Neuronal stem cell (in vitro differentiated cells): ENCODE measurements around the gene THADA.

Experiments
- DNase-seq: peaks from one replicate; pipeline ENCODE4 v3.0.0-alpha.2; 2013; ENCODE audit warnings: low spot score
- H2AFZ ChIP-seq: one replicate; pipeline ENCODE4 v1.6.1; 2013; ENCODE audit warnings: mild to moderate bottlenecking, low read length, inconsistent platforms
- H2AK5ac ChIP-seq: 2 replicates; pipeline ENCODE4 v1.6.1; 2013; ENCODE audit warnings: low read depth, mild to moderate bottlenecking, inconsistent platforms, low read length, moderate library complexity, mixed read lengths
- H2BK120ac ChIP-seq: 2 replicates; pipeline ENCODE4 v1.6.1; 2013; ENCODE audit warnings: low read depth, mild to moderate bottlenecking, inconsistent platforms, low read length, moderate library complexity, mixed read lengths
- H2BK12ac ChIP-seq: one replicate; pipeline ENCODE4 v1.6.1; 2013; ENCODE audit warnings: low read length, inconsistent platforms
- H2BK15ac ChIP-seq: 2 replicates; pipeline ENCODE4 v1.6.1; 2013; ENCODE audit warnings: mild to moderate bottlenecking, low read length, inconsistent platforms, mixed read lengths
- H2BK5ac ChIP-seq: one replicate; pipeline ENCODE4 v1.6.1; 2013; ENCODE audit warnings: inconsistent platforms, mild to moderate bottlenecking, low read length, moderate library complexity
- H3K14ac ChIP-seq: one replicate; pipeline ENCODE4 v1.6.1; 2013; ENCODE audit warnings: low read length, inconsistent platforms
- H3K18ac ChIP-seq: 2 replicates; pipeline ENCODE4 v1.6.1; 2013; ENCODE audit warnings: low read length, inconsistent platforms
- H3K23ac ChIP-seq: 2 replicates; pipeline ENCODE4 v1.6.1; 2013; ENCODE audit warnings: low read depth, mild to moderate bottlenecking, mixed read lengths, low read length, inconsistent platforms; ENCODE audit not compliant: poor library complexity
- H3K27ac ChIP-seq: replicated peaks from 3 replicates; pipeline ENCODE4 v1.5.1; 2013; ENCODE audit warnings: low read length, inconsistent platforms
- H3K27me3 ChIP-seq, 3 experiments: 2 replicates each; pipeline ENCODE4 v1.6.1; 2013; ENCODE audit warnings: low read length in 3 of 3, mild to moderate bottlenecking in 2 of 3, inconsistent platforms in 1 of 3, low read depth in 1 of 3, mixed read lengths in 1 of 3, moderate library complexity in 1 of 3; ENCODE audit not compliant: control insufficient read depth in 3 of 3, insufficient read depth in 3 of 3
- H3K36me3 ChIP-seq, 2 donors: replicated peaks in 1 of 2; 2 replicates each; pipeline ENCODE4 v1.6.1; 2013; ENCODE audit warnings: low read length in 2 of 2; ENCODE audit not compliant: control insufficient read depth in 2 of 2, insufficient read depth in 2 of 2
- H3K4ac ChIP-seq: 2 replicates; pipeline ENCODE4 v1.6.1; 2013; ENCODE audit warnings: inconsistent platforms, mild to moderate bottlenecking, low read length, moderate library complexity
- H3K4me1 ChIP-seq, 2 donors: 1 replicate in 1 of 2; 2 replicates in 1 of 2; pipeline ENCODE4 v1.6.1; 2013; ENCODE audit warnings: low read length in 2 of 2, low read depth in 1 of 2; ENCODE audit not compliant: control insufficient read depth in 2 of 2, insufficient read depth in 1 of 2
- H3K4me2 ChIP-seq: one replicate; pipeline ENCODE4 v1.6.1; 2013; ENCODE audit warnings: mild to moderate bottlenecking, low read length, inconsistent platforms; ENCODE audit not compliant: insufficient read depth, poor library complexity, severe bottlenecking
- H3K4me3 ChIP-seq, 2 donors: 2 replicates each; pipeline ENCODE4 v1.5.1; 2013; ENCODE audit warnings: low read length in 2 of 2, mild to moderate bottlenecking in 2 of 2, inconsistent platforms in 1 of 2, moderate library complexity in 1 of 2
- H3K79me1 ChIP-seq: one replicate; pipeline ENCODE4 v1.6.1; 2013; ENCODE audit warnings: low read depth, mild to moderate bottlenecking, inconsistent platforms, low read length, moderate library complexity
- H3K9ac ChIP-seq: one replicate; pipeline ENCODE4 v1.6.1; 2013; ENCODE audit warnings: mild to moderate bottlenecking, low read depth, low read length, inconsistent platforms; ENCODE audit not compliant: poor library complexity
- H3K9me3 ChIP-seq, 2 donors: replicated peaks in 1 of 2; 2 replicates each; pipeline versions ENCODE3 to v1.6.1; 2013; ENCODE audit warnings: low read length in 2 of 2, mild to moderate bottlenecking in 2 of 2, inconsistent platforms in 1 of 2, low read depth in 1 of 2, mixed read lengths in 1 of 2, moderate library complexity in 1 of 2; ENCODE audit not compliant: control insufficient read depth in 2 of 2, insufficient read depth in 1 of 2
- H4K8ac ChIP-seq: one replicate; pipeline ENCODE4 v1.6.1; 2013; ENCODE audit warnings: low read depth, mild to moderate bottlenecking, inconsistent platforms, low read length, moderate library complexity
- H4K91ac ChIP-seq: one replicate; pipeline ENCODE4 v1.6.1; 2013; ENCODE audit warnings: low read length, low read depth, mild to moderate bottlenecking, inconsistent platforms; ENCODE audit not compliant: poor library complexity
- WGBS, 2 donors: extraction: QIAGEN DNeasy Blood & Tissue Kit; methylation state at CpG; one replicate each; pipeline ENCODE4 v1.1.7; 2013; ENCODE audit warnings: missing lambda C conversion rate in 2 of 2, mixed read lengths in 1 of 2; ENCODE audit not compliant: insufficient read length in 2 of 2, insufficient replicate concordance in 1 of 2; ENCODE audit errors: extremely low coverage in 2 of 2; 5-methylcytosine and 5-hydroxymethylcytosine counted together

Gene THADA

DNA sequence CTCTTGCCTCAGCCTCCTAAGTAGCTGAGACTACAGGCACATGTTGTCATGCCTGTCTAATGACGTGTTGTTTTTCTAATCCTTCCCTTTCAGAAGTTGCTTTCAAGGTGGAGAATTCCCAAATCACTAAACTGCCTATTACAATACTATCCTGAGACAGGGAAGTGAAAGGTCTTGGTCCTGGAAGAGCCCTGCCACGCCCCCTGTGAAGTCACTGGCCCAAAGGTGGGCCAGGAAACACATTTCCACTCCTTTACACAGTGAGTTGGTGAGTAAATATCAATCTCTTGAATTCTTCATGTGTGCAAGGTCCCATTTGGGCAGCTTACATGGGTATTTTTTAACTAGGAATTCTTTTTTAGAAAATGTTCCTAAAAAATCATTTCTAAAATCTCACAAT is 150.1 kb downstream of the THADA start:
- H3K9me3 ChIP-seq, result peaks cover 0 to 2% of the 10 kb centered on the region in 2 donors
- no peak for DNase-seq
- H3K4me1 ChIP-seq, result peaks cover 6 to 8% of the 10 kb centered on the region in 2 donors
- no peaks in the 10 kb centered on the region for H3K79me1 ChIP-seq
- no peak overlapping the region for H4K8ac ChIP-seq
- no peak overlapping the region for H2AK5ac ChIP-seq
- H2BK15ac ChIP-seq, result no peak overlapping the region
- H3K36me3 ChIP-seq, result no peaks in the 10 kb centered on the region
- WGBS, 2 donors, result no CpG with 5 or more reads among the region's 2 CpGs
- H4K91ac ChIP-seq, result no peak overlapping the region
- H3K14ac ChIP-seq, result no peak overlapping the region
- no peak overlapping the region for H3K4ac ChIP-seq
- no peak overlapping the region for H3K9ac ChIP-seq
- H3K4me3 ChIP-seq, result no peak overlapping the region
- H3K27ac ChIP-seq, result no peak overlapping the region
- no peak overlapping the region for H3K4me2 ChIP-seq
- H2AFZ ChIP-seq, result peak overlapping the region; percentile 50
- H2BK12ac ChIP-seq, result no peak overlapping the region
- H2BK120ac ChIP-seq, result no peak overlapping the region
- H3K18ac ChIP-seq, result no peak overlapping the region
- no peaks in the 10 kb centered on the region for H3K27me3 ChIP-seq
- no peak overlapping the region for H3K23ac ChIP-seq
- no peak overlapping the region for H2BK5ac ChIP-seq

DNA sequence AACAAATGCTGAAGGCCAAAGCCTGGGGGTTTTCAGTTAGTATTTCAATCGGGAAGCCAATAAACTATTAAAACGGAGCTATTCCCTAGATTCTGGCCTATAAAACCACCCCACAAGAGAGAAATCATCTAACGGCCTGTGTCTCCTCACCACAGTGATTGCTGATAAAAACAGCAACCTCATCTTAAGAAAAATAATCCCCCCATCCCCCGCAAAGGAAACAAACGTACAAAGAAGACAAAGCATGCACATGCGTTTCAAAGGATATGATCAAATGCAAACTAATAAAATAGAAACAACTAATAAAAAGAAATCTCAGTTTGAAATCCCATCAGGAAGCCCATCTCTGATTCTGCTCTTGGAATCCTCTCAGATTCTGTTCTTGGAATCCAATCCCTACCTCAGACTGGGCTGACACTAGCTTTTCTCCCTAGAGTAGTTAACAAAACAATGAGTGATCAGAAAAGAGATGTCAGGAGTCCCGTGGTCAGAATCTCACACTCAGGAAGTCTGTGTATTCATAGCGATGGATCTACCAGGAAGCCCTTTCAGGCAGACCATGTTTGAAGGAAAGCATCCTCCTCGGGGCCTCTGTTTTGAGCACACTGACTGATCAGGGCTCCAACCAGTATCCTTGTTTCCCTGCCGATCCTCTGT is 150.7 kb downstream of the THADA start:
- no peaks in the 10 kb centered on the region for H3K79me1 ChIP-seq
- H3K18ac ChIP-seq, result no peak overlapping the region
- no peaks in the 10 kb centered on the region for H3K36me3 ChIP-seq
- H4K91ac ChIP-seq, result no peak overlapping the region
- H3K14ac ChIP-seq, result no peak overlapping the region
- H4K8ac ChIP-seq, result no peak overlapping the region
- no peak overlapping the region for H3K27ac ChIP-seq
- DNase-seq, result no peak
- no peak overlapping the region for H3K4me3 ChIP-seq
- H2AK5ac ChIP-seq, result no peak overlapping the region
- WGBS, 2 donors, result no CpG with 5 or more reads among the region's 10 CpGs
- H2BK15ac ChIP-seq, result no peak overlapping the region
- no peak overlapping the region for H2BK5ac ChIP-seq
- H2AFZ ChIP-seq, result peak overlapping the region; percentile 50
- H3K4ac ChIP-seq, result no peak overlapping the region
- H3K9me3 ChIP-seq, result peaks cover 0 to under 1% of the 10 kb centered on the region in 2 donors
- H3K23ac ChIP-seq, result no peak overlapping the region
- peaks cover 6 to 8% of the 10 kb centered on the region in 2 donors for H3K4me1 ChIP-seq
- no peak overlapping the region for H2BK12ac ChIP-seq
- no peaks in the 10 kb centered on the region for H3K27me3 ChIP-seq
- no peak overlapping the region for H2BK120ac ChIP-seq
- no peak overlapping the region for H3K9ac ChIP-seq
- H3K4me2 ChIP-seq, result no peak overlapping the region

DNA sequence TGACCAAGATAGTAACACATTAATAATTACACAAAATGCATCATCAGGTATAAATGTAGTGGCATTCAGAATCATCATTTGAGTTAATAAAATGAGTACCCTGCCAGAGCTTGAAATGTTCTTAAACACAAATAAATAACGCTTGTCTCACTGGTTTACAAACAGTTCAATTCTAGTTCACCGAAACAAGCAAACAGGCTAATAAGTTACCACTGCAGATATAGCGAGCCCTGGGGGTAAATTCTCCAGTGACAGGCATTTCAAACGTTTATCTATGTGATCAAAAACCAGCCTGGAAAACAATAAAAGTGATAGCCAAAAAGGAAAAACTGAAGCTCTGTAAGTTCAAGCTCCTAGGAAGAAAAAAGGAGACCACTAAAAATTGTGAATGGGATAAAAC is 152.6 kb downstream of the THADA start:
- Histone ChIP-seq H2BK5ac (no peak overlapping the region), H3K4me2 (no peak overlapping the region), H2AFZ (no peak overlapping the region), H4K8ac (no peak overlapping the region), H2BK12ac (no peak overlapping the region), H3K4ac (no peak overlapping the region), H3K27ac (no peak overlapping the region), H3K27me3 (no peaks in the 10 kb centered on the region), H2BK120ac (no peak overlapping the region), H2AK5ac (no peak overlapping the region), H3K18ac (no peak overlapping the region), H3K23ac (no peak overlapping the region), H2BK15ac (no peak overlapping the region), H3K9ac (no peak overlapping the region), H3K14ac (no peak overlapping the region), H3K79me1 (no peaks in the 10 kb centered on the region), H4K91ac (no peak overlapping the region), H3K36me3 (no peaks in the 10 kb centered on the region), H3K4me1 (peaks cover 5 to 6% of the 10 kb centered on the region in 2 donors), H3K9me3 (no peaks in the 10 kb centered on the region), H3K4me3 (no peak overlapping the region)
- DNase-seq, result no peak
- no CpG with 5 or more reads among the region's 4 CpGs for WGBS, 2 donors

DNA sequence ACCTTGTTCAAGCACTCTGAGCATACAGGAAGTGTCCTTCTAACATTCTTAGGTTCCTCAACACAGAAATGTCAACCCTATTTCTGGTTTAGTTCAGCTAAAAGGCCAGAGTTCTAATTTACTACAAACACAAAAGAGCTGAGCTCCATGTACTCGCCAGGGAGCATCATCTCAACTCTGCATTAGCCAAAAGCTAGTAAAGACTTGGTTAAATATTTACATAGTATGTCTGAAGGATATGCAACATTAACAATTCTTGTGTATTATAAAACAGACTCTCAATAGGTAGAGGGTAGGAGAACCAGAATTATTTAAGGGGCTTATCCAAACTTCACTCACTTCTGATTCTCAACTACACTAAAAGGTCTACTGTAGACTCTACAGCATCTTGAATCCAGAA is 154.6 kb downstream of the THADA start:
- Histone ChIP-seq H3K4ac (no peak overlapping the region), H3K36me3 (no peaks in the 10 kb centered on the region), H2BK5ac (no peak overlapping the region), H4K8ac (no peak overlapping the region), H3K4me3 (no peak overlapping the region), H3K4me2 (no peak overlapping the region), H2BK15ac (no peak overlapping the region), H3K14ac (no peak overlapping the region), H3K9ac (no peak overlapping the region), H3K18ac (no peak overlapping the region), H3K27me3 (no peaks in the 10 kb centered on the region), H2AFZ (no peak overlapping the region), H2AK5ac (no peak overlapping the region), H3K4me1 (peaks cover 3 to 5% of the 10 kb centered on the region in 2 donors), H4K91ac (no peak overlapping the region), H3K9me3 (no peaks in the 10 kb centered on the region), H2BK12ac (no peak overlapping the region), H3K79me1 (no peaks in the 10 kb centered on the region), H3K23ac (no peak overlapping the region), H3K27ac (no peak overlapping the region), H2BK120ac (no peak overlapping the region)
- no peak for DNase-seq
- no CpG with 5 or more reads among the region's 1 CpG for WGBS, 2 donors
